Endothelial cell of umbilical vein (primary cell): ENCODE measurements around the gene HSD3B1. TPM values are rescaled to one million over a fixed set of nuclear protein-coding genes. Genes with fewer than 3 reads are reported as not detected.

Experiments
- BruUV-seq: library from RNA; stranded (reverse); fragments of 400-500 nt; replicated peaks from 2 replicates; lab custom pipeline; 2021; lab: Mats Ljungman, UMichigan
- CTCF ChIA-PET: fragments of 300-600, 350-600 bp; sonication (Branson Sonifier 250); formaldehyde crosslinking; loops from one replicate; lab custom pipeline; 2021; ENCODE audit warnings: antibody characterized with exemption, inconsistent platforms; lab: Charles Lee
- POLR2A ChIA-PET: fragments of 300-600, 350-600 bp; sonication (Branson Sonifier 250); formaldehyde crosslinking; loops from one replicate; lab custom pipeline; 2021; ENCODE audit warnings: antibody characterized with exemption, inconsistent platforms; lab: Charles Lee
- DNase-seq: peaks from one replicate; pipeline ENCODE4 v3.0.0-alpha.2; 2011; ENCODE audit warnings: low read depth, low spot score
- FAIRE-seq: peaks from 2 replicates; lab custom pipeline; 2011; peaks lifted over from hg19 to GRCh38; lab: Jason Lieb, UNC
- H2AFZ ChIP-seq: 2 replicates; pipeline ENCODE4 v1.6.0; 2012; ENCODE audit warnings: low read depth, low read length, control low read depth, inconsistent platforms
- H3K27ac ChIP-seq: 2 replicates; pipeline ENCODE4 v1.5.1; 2011; ENCODE audit warnings: low read depth, mild to moderate bottlenecking, control low read depth, low read length, moderate library complexity; ENCODE audit not compliant: insufficient read depth
- H3K27me3 ChIP-seq, 2 experiments: 2 replicates each; pipeline versions ENCODE4 v1.6.0 to v1.6.1; 2011; ENCODE audit warnings: low read length in 2 of 2, mixed read lengths in 1 of 2; ENCODE audit not compliant: control insufficient read depth in 2 of 2, insufficient read depth in 2 of 2
- H3K36me3 ChIP-seq, 2 experiments: 2 replicates in 1 of 2; 3 replicates in 1 of 2; pipeline ENCODE4 v1.5.1; 2011; ENCODE audit warnings: low read length in 2 of 2, mild to moderate bottlenecking in 1 of 2, moderate library complexity in 1 of 2; ENCODE audit not compliant: control insufficient read depth in 2 of 2, insufficient read depth in 2 of 2; ENCODE audit errors: extremely low read depth in 1 of 2
- H3K4me1 ChIP-seq: 3 replicates; pipeline ENCODE4 v1.5.1; 2011; ENCODE audit warnings: mild to moderate bottlenecking, low read length; ENCODE audit not compliant: control insufficient read depth, insufficient read depth; ENCODE audit errors: extremely low read depth
- H3K4me2 ChIP-seq: 2 replicates; pipeline ENCODE4 v1.6.1; 2011; ENCODE audit warnings: low read length, control low read depth, mixed read lengths; ENCODE audit not compliant: insufficient read depth
- H3K4me3 ChIP-seq, 3 experiments: fragments of 200-600 bp in 1 of 3; sonication (generic), shearing (Covaris generic) in 1 of 3; replicated peaks in 1 of 3; 2 replicates each; pipeline ENCODE4 v1.5.1; 2011 to 2016; ENCODE audit warnings: control low read depth in 3 of 3, low read length in 3 of 3, mild to moderate bottlenecking in 2 of 3, inconsistent platforms in 1 of 3, low read depth in 1 of 3, moderate library complexity in 1 of 3; ENCODE audit not compliant: insufficient read depth in 1 of 3
- H3K79me2 ChIP-seq: 2 replicates; pipeline ENCODE4 v1.6.0; 2012; ENCODE audit warnings: low read length, inconsistent platforms; ENCODE audit not compliant: control insufficient read depth, insufficient read depth
- H3K9ac ChIP-seq: replicated peaks from 2 replicates; pipeline ENCODE3; 2011; ENCODE audit warnings: low read length, control low read depth; ENCODE audit not compliant: insufficient read depth; ENCODE audit errors: extremely low read depth
- H3K9me1 ChIP-seq: replicated peaks from 3 replicates; pipeline ENCODE4 v1.6.0; 2011; ENCODE audit warnings: mild to moderate bottlenecking, low read length; ENCODE audit not compliant: control insufficient read depth, insufficient read depth; ENCODE audit errors: extremely low read depth
- H3K9me3 ChIP-seq: replicated peaks from 2 replicates; pipeline ENCODE4 v1.5.1; 2012; ENCODE audit warnings: low read length, inconsistent platforms; ENCODE audit not compliant: control insufficient read depth, insufficient read depth
- H4K20me1 ChIP-seq: replicated peaks from 2 replicates; pipeline ENCODE3; 2011; ENCODE audit warnings: mild to moderate bottlenecking, low read length; ENCODE audit not compliant: control insufficient read depth, insufficient read depth; ENCODE audit errors: extremely low read depth
- CTCF ChIP-seq, 2 donors: IDR thresholded peaks; 1 replicate in 1 of 2; 2 replicates in 1 of 2; pipeline ENCODE4 v1.5.1; 2011; ENCODE audit warnings: low read length in 2 of 2, mild to moderate bottlenecking in 2 of 2, moderate library complexity in 2 of 2, control low read depth in 1 of 2, inconsistent platforms in 1 of 2, low read depth in 1 of 2; ENCODE audit not compliant: insufficient read depth in 1 of 2; ENCODE audit errors: extremely low read depth in 1 of 2
- EZH2 ChIP-seq: IDR thresholded peaks from 2 replicates; pipeline ENCODE4 v1.6.1; 2012; ENCODE audit warnings: borderline replicate concordance, low read depth, mild to moderate bottlenecking, moderate library complexity, low read length, inconsistent platforms; ENCODE audit not compliant: severe bottlenecking
- FOS ChIP-seq: IDR thresholded peaks from 2 replicates; pipeline ENCODE4 v1.6.1; 2011; ENCODE audit warnings: mild to moderate bottlenecking, low read length, moderate library complexity, borderline replicate concordance; ENCODE audit not compliant: insufficient read depth
- GATA2 ChIP-seq: IDR thresholded peaks from 2 replicates; pipeline ENCODE4 v1.7.0; 2011; ENCODE audit warnings: low read depth, mild to moderate bottlenecking, moderate library complexity, mixed read lengths, low read length; ENCODE audit not compliant: insufficient read length, insufficient read depth
- JUN ChIP-seq: IDR thresholded peaks from 2 replicates; pipeline ENCODE4 v1.6.1; 2011; ENCODE audit warnings: borderline replicate concordance, low read depth; ENCODE audit not compliant: insufficient read length, insufficient read depth
- MAX ChIP-seq: IDR thresholded peaks from 2 replicates; pipeline ENCODE4 v1.6.1; 2011; ENCODE audit not compliant: insufficient read depth, insufficient read length
- MYC ChIP-seq: IDR thresholded peaks from one replicate; pipeline ENCODE4 v1.6.1; 2011; ENCODE audit warnings: mild to moderate bottlenecking, low read depth, low read length
- POLR2A ChIP-seq: IDR thresholded peaks from 2 replicates; pipeline ENCODE4 v1.6.1; 2012; ENCODE audit warnings: low read depth, mild to moderate bottlenecking, control low read depth, low read length
- POLR2AphosphoS5 ChIP-seq: IDR thresholded peaks from 2 replicates; pipeline ENCODE4 v1.6.1; 2012; ENCODE audit warnings: low read depth, mild to moderate bottlenecking, control low read depth, low read length, moderate library complexity; ENCODE audit not compliant: insufficient read depth
- dilution Hi-C: fragments of 300-500 bp; cut with MboI; formaldehyde crosslinking; loops from one replicate; pipeline ENCODE4 v1.15.0; 2019; ENCODE audit warnings: low sequenced_read_pairs; ENCODE audit not compliant: extremely low pct_ligation_motif_present
- intact Hi-C: fragments of 100-400 bp; cut with micrococcal nuclease; formaldehyde crosslinking; loops from one replicate; pipeline ENCODE4 v1.10.0; 2022
- polyA plus RNA-seq, 4 experiments: library from polyadenylated mRNA; depleted of rRNA in 3 of 4; stranded (reverse) in 3 of 4; unstranded in 1 of 4; fragments of >200 nt; gene quantifications; 2 replicates each; pipeline versions ENCODE4 v1.2.1 to v1.2.3, GENCODE V29; 2011 to 2012; ENCODE audit warnings: missing spikeins in 1 of 4
- total RNA-seq: library from RNA; stranded (reverse); gene quantifications from 2 replicates; pipeline ENCODE4 v1.2.3, GENCODE V29; 2021

HSD3B1 gene
- total and polyA plus RNA-seq, 2 donors (not counting 3 experiments of a cell fraction or from before 2014, with no cell fraction given) = not detected

GRCh38 chr1:119472080-119472818 lies 34.8 kb upstream of the HSD3B1 start:
- CTCF ChIA-PET = no interaction called here

GRCh38 chr1:119472819-119473175 lies 34.2 kb upstream of the HSD3B1 start:
- no peak overlapping the region for H3K4me2 ChIP-seq
- H3K36me3 ChIP-seq = no peaks in the 10 kb centered on the region
- H3K4me1 ChIP-seq = no peaks in the 10 kb centered on the region
- H3K27me3 ChIP-seq = no peaks in the 10 kb centered on the region
- CTCF ChIA-PET = no interaction called here
- DNase-seq (no peak), FAIRE-seq (no peak)
- no TSS peak for BruUV-seq
- H3K79me2 ChIP-seq = no peaks in the 10 kb centered on the region
- H3K9me1 ChIP-seq = no peaks in the 10 kb centered on the region
- no peak overlapping the region for H3K4me3 ChIP-seq
- dilution Hi-C loops (no loop called here), intact Hi-C loops (no loop called here)
- H2AFZ ChIP-seq = no peak overlapping the region
- no peaks in the 10 kb centered on the region for H3K9me3 ChIP-seq
- POLR2A ChIA-PET = no interaction called here
- H4K20me1 ChIP-seq = no peaks in the 10 kb centered on the region
- TF ChIP-seq EZH2 (no peak), POLR2A (no peak), JUN (no peak), GATA2 (no peak), POLR2AphosphoS5 (no peak), CTCF (IDR thresholded peaks at IDR 0.05; ENCODE audit: extremely low read depth in 1 of 2, insufficient read depth in 1 of 2, low read depth in 1 of 2, low read length in 2 of 2) (no peak), MYC (no peak), FOS (no peak), MAX (no peak)
- H3K9ac ChIP-seq = no peak overlapping the region
- H3K27ac ChIP-seq = no peak overlapping the region

More at GRCh38 chr1:119472080-119472818, 34.8 kb upstream of the HSD3B1 start:
- POLR2A ChIA-PET = no interaction called here
- dilution Hi-C loops (no loop called here), intact Hi-C loops (no loop called here)
- BruUV-seq = no TSS peak
- Histone ChIP-seq H3K9me1 (no peaks in the 10 kb centered on the region), H3K4me2 (no peak overlapping the region), H3K9ac (no peak overlapping the region), H4K20me1 (no peaks in the 10 kb centered on the region), H3K9me3 (no peaks in the 10 kb centered on the region), H2AFZ (no peak overlapping the region), H3K27me3 (no peaks in the 10 kb centered on the region), H3K4me3 (no peak overlapping the region), H3K4me1 (no peaks in the 10 kb centered on the region), H3K36me3 (no peaks in the 10 kb centered on the region), H3K27ac (no peak overlapping the region), H3K79me2 (no peaks in the 10 kb centered on the region)
- DNase-seq (no peak), FAIRE-seq (no peak)
- TF ChIP-seq EZH2 (no peak), FOS (no peak), MYC (no peak), JUN (no peak), MAX (no peak)
